GM12875 (cell line): ENCODE results near the gene SERHL2.

Experiments
- H3K4me3 ChIP-seq: one replicate; pipeline ENCODE4 v1.5.1; 2011; ENCODE audit warnings: low read depth, low read length, control low read depth
- CTCF ChIP-seq: IDR thresholded peaks from 2 replicates; pipeline ENCODE4 v1.5.1; 2011; ENCODE audit warnings: low read depth, mild to moderate bottlenecking, control low read depth, inconsistent platforms, low read length, moderate library complexity, borderline replicate concordance; ENCODE audit not compliant: insufficient read depth

The SERHL2 gene

GRCh38 chr22:42591987-42592386 lies 38.2 kb downstream of the SERHL2 start:
- TF ChIP-seq CTCF: no peak

DNA sequence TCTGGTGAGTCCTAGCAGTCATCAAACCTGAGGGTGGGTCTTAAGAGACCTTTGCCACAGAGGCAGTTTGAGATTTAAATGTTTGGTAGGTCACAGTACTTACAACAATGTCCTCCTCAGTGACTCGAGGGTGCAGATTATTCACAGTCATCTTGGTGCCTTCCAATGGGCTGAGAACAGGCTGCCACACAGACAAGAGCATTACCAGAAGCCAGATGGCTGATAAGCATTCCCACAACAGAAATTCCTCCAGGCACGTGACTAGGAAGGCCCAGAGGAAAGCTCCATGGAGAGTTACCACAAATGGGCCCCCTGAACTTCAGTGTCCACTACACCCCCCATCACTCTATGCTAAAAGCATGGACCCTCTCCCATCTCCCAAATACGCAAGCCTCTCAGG lies 41.7 kb downstream of the SERHL2 start:
- H3K4me3 ChIP-seq: no peak overlapping the region
- no peak for TF ChIP-seq CTCF

More at GRCh38 chr22:42591987-42592386, 38.2 kb downstream of the SERHL2 start:
- no peak overlapping the region for H3K4me3 ChIP-seq

- H3K4me3 ChIP-seq: no peak overlapping the region
- TF ChIP-seq CTCF: no peak
Observed at GRCh38 chr22:42596336-42596735, 42.6 kb downstream of the SERHL2 start.

- H3K4me3 ChIP-seq: no peak overlapping the region
- TF ChIP-seq CTCF: no peak
Observed at GRCh38 chr22:42596863-42597530, 43.2 kb downstream of the SERHL2 start.

DNA sequence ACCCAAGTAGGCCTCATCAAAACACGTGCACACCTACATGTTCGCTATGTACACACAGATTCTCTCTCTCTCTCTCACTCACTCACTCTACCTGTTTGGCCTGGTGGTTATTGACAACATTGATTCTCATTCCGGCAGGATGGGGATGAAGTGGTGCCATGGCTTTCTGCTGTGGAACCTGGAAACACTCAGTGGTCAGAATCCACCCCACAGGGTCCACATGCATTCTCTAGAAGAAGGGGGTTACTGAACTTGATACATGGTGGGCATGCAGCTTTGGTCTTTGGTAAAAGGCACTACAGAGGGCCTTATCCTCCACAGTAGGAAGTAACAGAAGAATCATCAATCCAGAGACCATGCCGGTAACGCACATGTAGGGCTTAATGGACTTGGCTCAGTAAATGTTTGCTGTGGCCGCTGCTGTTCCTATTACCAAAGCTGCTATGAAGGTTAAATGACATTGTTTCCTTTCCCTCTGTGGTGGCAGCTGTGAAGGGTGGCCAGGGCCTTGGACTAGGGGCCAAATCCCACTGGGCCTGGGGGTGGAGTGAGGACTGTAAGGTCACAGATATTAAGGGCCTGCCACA lies 48.2 kb downstream of the SERHL2 start:
- H3K4me3 ChIP-seq: no peak overlapping the region
- TF ChIP-seq CTCF: no peak

GRCh38 chr22:42602470-42602869 lies 48.7 kb downstream of the SERHL2 start:
- H3K4me3 ChIP-seq: no peak overlapping the region
- no peak for TF ChIP-seq CTCF

- H3K4me3 ChIP-seq: no peak overlapping the region
- no peak for TF ChIP-seq CTCF
Observed at GRCh38 chr22:42603427-42603826, 49.7 kb downstream of the SERHL2 start.
